Measurements from ENCODE around the gene SGSH.

The SGSH gene

GRCh38 chr17:80225230-80225629 is 5.1 kb upstream of the SGSH start:
- no peak for DNase-seq

GRCh38 chr17:80224683-80225082 is 4.5 kb upstream of the SGSH start:
- DNase-seq: no peak

- DNase-seq: no peak
Observed at GRCh38 chr17:80223838-80224497, 3.8 kb upstream of the SGSH start.

GRCh38 chr17:80223142-80223815 is 3.1 kb upstream of the SGSH start:
- no peak for DNase-seq

- DNase-seq: no peak
Observed at GRCh38 chr17:80222376-80223141, 2.4 kb upstream of the SGSH start.

GRCh38 chr17:80221351-80222105 is 1.4 kb upstream of the SGSH start:
- DNase-seq: no peak

- no peak for DNase-seq
Observed at GRCh38 chr17:80220736-80221215, 643 bp upstream of the SGSH start.

- no peak for DNase-seq
Observed at GRCh38 chr17:80219763-80220053, 425 bp downstream of the SGSH start.

GRCh38 chr17:80219013-80219762 is 945 bp downstream of the SGSH start:
- peak; percentile 92 for DNase-seq

GRCh38 chr17:80218391-80218790 is 1.7 kb downstream of the SGSH start:
- DNase-seq: no peak

- no peak for DNase-seq
Observed at GRCh38 chr17:80217703-80218362, 2.3 kb downstream of the SGSH start.

- DNase-seq: no peak
Observed at GRCh38 chr17:80216473-80217456, 3.4 kb downstream of the SGSH start.

GRCh38 chr17:80214878-80215210 is 5.3 kb downstream of the SGSH start:
- no peak for DNase-seq

- no peak for DNase-seq
Observed at GRCh38 chr17:80214012-80214877, 5.9 kb downstream of the SGSH start.

- no peak for DNase-seq
Observed at GRCh38 chr17:80213643-80213975, 6.5 kb downstream of the SGSH start.

- no peak for DNase-seq
Observed at GRCh38 chr17:80212962-80213642, 7.0 kb downstream of the SGSH start.

- no peak for DNase-seq
Observed at GRCh38 chr17:80212511-80212910, 7.6 kb downstream of the SGSH start.

GRCh38 chr17:80212109-80212508 is 8.0 kb downstream of the SGSH start:
- no peak for DNase-seq
